Activated naive CD8-positive, alpha-beta T cell treated with anti-CD3 and anti-CD28 coated beads for 36 hours (primary cell): ENCODE measurements around the gene NRGN. TPM values are rescaled to one million over a fixed set of nuclear protein-coding genes. Genes with fewer than 3 reads are reported as not detected.

Experiments used
- DNase-seq: peaks from one replicate; pipeline ENCODE4 v3.0.0; 2021
- H3K27ac Mint-ChIP-seq: one replicate; pipeline ENCODE4 v1.8.0; 2022; ENCODE audit warnings: mild to moderate bottlenecking, moderate library complexity, mixed read lengths
- H3K27me3 Mint-ChIP-seq: one replicate; pipeline ENCODE4 v1.8.0; 2022; ENCODE audit warnings: mild to moderate bottlenecking, mixed read lengths
- H3K36me3 Mint-ChIP-seq: one replicate; pipeline ENCODE4 v1.8.0; 2021; ENCODE audit warnings: mild to moderate bottlenecking, mixed read lengths
- H3K4me1 Mint-ChIP-seq: one replicate; pipeline ENCODE4 v1.8.0; 2021; ENCODE audit warnings: mixed read lengths
- H3K4me3 Mint-ChIP-seq: one replicate; pipeline ENCODE4 v1.8.0; 2022; ENCODE audit warnings: mild to moderate bottlenecking, moderate library complexity, mixed read lengths
- H3K9me3 Mint-ChIP-seq: one replicate; pipeline ENCODE4 v1.8.0; 2022; ENCODE audit warnings: mixed read lengths
- total RNA-seq, 2 experiments: library from RNA; stranded (reverse); gene quantifications; one replicate each; pipeline ENCODE4 v1.2.3, GENCODE V29; 2021

NRGN gene
- total RNA-seq, 2 experiments from 2014 or later, result 7.8 to 8.1 TPM

DNA sequence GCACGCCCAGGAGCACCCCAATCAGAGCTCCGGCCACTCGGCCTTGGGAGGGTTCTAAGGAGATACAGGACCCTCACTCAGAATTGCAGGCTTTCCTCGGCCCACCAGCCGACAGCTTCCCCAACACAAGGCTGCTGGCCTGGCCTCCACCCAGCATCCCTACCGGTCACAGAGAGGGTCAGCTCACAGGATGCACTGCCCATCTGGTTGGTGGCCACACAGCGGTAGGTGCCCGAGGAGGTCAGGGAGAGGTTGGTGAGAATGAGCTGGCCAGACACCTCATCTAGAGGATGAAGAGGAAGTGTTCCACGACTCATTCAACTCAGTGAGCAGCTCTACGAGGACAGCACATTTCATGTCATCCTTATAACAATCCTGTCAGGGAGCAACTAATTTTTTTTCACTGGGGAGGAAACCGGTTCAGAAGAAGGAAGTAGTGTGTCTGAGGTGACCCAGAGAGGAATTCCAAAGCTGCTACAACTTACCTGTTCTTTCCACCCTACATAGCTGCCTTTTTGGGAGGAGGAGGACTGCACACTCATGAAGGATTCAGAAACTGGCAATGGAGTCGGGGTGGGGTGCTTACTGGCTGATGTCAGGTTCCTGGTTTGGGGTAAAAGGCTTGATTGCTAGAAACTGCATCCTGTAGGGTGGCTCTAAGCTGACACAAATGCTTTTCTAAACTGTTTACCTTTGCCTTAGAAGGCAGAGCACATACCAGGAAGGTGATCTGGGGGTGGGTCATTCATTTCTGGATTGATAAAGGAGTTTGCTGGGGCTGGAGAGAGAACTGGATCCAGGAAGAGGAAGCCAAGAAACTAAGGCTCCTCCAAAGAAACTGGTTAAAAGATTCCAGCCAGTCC lies 9.0 kb downstream of the NRGN start:
- H3K9me3 Mint-ChIP-seq, result no peaks in the 10 kb centered on the region
- H3K27me3 Mint-ChIP-seq, result no peaks in the 10 kb centered on the region
- H3K27ac Mint-ChIP-seq, result no peak overlapping the region
- H3K4me1 Mint-ChIP-seq, result peaks cover 9% of the 10 kb centered on the region
- no peak for DNase-seq
- no peak overlapping the region for H3K4me3 Mint-ChIP-seq
- no peaks in the 10 kb centered on the region for H3K36me3 Mint-ChIP-seq

DNA sequence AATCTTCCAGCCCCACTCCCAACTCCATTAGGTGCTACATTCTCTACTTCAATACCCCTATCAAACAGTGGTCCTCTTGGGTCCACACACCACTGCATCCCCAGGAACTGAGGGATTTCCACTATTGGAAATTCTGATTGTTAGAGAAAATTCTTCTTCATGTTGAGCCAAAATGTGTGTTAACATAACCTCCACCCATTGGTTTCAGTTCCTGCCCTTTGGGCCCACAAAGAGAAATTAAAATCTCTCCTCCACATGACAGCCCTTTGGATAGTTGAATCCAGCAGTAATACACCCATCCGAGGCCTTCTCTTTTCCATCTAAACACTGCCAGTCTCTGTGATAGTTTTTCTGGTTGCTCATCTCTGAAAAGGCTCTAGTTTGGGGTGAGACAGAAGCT lies 10.2 kb downstream of the NRGN start:
- no peak overlapping the region for H3K4me3 Mint-ChIP-seq
- H3K4me1 Mint-ChIP-seq, result peaks cover 9% of the 10 kb centered on the region
- no peak for DNase-seq
- H3K27me3 Mint-ChIP-seq, result no peaks in the 10 kb centered on the region
- H3K9me3 Mint-ChIP-seq, result no peaks in the 10 kb centered on the region
- H3K36me3 Mint-ChIP-seq, result peaks cover 3% of the 10 kb centered on the region
- no peak overlapping the region for H3K27ac Mint-ChIP-seq

- H3K4me3 Mint-ChIP-seq, result no peak overlapping the region
- H3K4me1 Mint-ChIP-seq, result peaks cover 8% of the 10 kb centered on the region
- no peaks in the 10 kb centered on the region for H3K9me3 Mint-ChIP-seq
- H3K27ac Mint-ChIP-seq, result no peak overlapping the region
- peaks cover 4% of the 10 kb centered on the region for H3K27me3 Mint-ChIP-seq
- H3K36me3 Mint-ChIP-seq, result peaks cover 3% of the 10 kb centered on the region
- no peak for DNase-seq
Observed at GRCh38 chr11:124751391-124751740, 11.6 kb downstream of the NRGN start.

GRCh38 chr11:124751741-124752470 lies 12.2 kb downstream of the NRGN start, which contains the start of gene VSIG2:
VSIG2 (minus strand) TSS chr11:124752255; CDS start chr11:124752137, 118 bp downstream.
- no peak for DNase-seq
- H3K27ac Mint-ChIP-seq, result peak within 1 kb of the TSS; percentile 78
- H3K36me3 Mint-ChIP-seq, result peaks cover 3% of the 10 kb centered on the region
- peaks cover 6% of the 10 kb centered on the region for H3K4me1 Mint-ChIP-seq
- no peaks in the 10 kb centered on the region for H3K9me3 Mint-ChIP-seq
- H3K27me3 Mint-ChIP-seq, result peaks cover 10% of the 10 kb centered on the region
- H3K4me3 Mint-ChIP-seq, result peak within 1 kb of the TSS; percentile 68

DNA sequence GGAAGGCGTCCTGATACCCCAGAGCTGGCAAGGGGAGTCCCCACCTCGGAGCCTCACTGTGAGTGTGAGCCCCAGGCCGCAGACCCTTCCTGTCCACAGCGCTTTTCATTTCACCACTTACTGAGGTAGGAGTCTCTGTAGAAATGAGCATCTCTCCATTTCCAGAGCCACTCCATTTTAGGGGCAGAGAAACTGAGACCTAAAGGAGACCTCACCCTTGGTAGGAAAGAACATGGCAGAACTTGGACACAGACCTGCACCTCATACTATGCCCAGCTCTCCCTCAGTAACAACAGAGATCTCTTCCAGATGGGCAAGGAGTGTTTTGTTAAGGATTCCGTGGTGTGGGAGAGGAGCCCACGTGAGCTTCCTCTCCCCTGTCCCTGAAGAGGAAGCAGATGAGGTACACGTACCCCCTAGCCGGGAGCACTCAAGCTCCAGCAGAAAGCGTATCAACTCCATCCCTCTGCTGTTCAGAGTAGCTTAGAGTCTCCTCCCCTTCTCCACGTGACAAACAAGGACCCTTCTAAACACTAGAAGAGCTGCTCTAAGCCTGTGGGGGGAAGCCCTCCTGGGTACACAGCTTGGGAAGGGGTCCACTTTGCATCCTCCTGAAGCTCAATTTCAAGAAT lies 12.8 kb downstream of the NRGN start:
- Mint-ChIP-seq H3K27ac (peak overlapping the region; percentile 78), H3K9me3 (no peaks in the 10 kb centered on the region), H3K4me3 (peak overlapping the region; percentile 68), H3K36me3 (peaks cover 3% of the 10 kb centered on the region), H3K4me1 (peaks cover 6% of the 10 kb centered on the region), H3K27me3 (peaks cover 17% of the 10 kb centered on the region)
- no peak for DNase-seq

DNA sequence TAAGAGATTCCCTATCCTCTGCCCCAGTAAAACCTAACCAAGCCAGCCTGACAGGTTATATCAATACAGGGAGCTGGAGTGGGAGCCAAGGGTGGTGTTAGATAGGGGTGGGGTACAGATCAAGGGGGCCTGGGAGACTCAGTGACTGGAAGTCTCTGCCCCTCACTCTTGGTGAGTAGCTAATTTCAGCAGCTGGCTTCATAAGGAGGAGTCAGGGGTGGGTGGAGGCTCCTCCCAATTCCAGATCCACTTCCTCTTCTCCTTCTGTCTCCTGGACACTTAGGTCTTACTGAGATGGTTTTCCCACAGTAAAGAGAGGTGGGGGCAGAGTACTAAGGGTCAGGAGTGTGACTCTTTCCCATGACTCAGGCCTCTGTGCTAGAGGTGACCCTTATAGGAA lies 13.5 kb downstream of the NRGN start:
- DNase-seq, result no peak
- Mint-ChIP-seq H3K27ac (no peak overlapping the region), H3K9me3 (no peaks in the 10 kb centered on the region), H3K36me3 (peaks cover 3% of the 10 kb centered on the region), H3K4me1 (peaks cover 7% of the 10 kb centered on the region), H3K27me3 (peaks cover 23% of the 10 kb centered on the region), H3K4me3 (no peak overlapping the region)

- no peak for DNase-seq
- H3K4me1 Mint-ChIP-seq, result peaks cover 11% of the 10 kb centered on the region
- H3K27me3 Mint-ChIP-seq, result peaks cover 27% of the 10 kb centered on the region
- no peaks in the 10 kb centered on the region for H3K9me3 Mint-ChIP-seq
- no peak overlapping the region for H3K27ac Mint-ChIP-seq
- no peak overlapping the region for H3K4me3 Mint-ChIP-seq
- H3K36me3 Mint-ChIP-seq, result peaks cover 3% of the 10 kb centered on the region
Observed at GRCh38 chr11:124753624-124754023, 13.9 kb downstream of the NRGN start.

- Mint-ChIP-seq H3K4me1 (peaks cover 13% of the 10 kb centered on the region), H3K27me3 (peaks cover 34% of the 10 kb centered on the region), H3K9me3 (no peaks in the 10 kb centered on the region), H3K27ac (no peak overlapping the region), H3K36me3 (peaks cover 3% of the 10 kb centered on the region), H3K4me3 (no peak overlapping the region)
- no peak for DNase-seq
Observed at GRCh38 chr11:124754309-124754708, 14.6 kb downstream of the NRGN start.

DNA sequence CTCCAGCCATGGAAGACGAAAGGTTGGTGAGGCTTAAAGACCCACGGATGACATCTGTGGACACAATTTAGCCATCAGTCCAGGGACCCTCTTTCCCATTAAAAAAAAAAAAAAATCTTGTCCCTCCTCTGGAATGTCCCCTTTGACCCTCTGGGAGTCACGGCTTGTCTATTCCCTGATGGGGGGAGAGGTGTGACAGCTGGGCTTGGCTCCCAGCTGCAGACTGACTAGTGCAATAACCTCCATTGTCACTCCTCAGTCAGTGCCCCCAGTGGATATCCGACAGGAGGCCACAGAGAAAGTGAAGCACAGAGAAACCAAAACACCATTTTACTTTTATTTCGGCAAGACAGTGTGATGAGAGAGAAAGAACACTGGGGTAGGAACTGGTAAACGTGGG lies 15.0 kb downstream of the NRGN start:
- no peaks in the 10 kb centered on the region for H3K9me3 Mint-ChIP-seq
- H3K27ac Mint-ChIP-seq, result no peak overlapping the region
- H3K4me1 Mint-ChIP-seq, result peaks cover 15% of the 10 kb centered on the region
- no peak overlapping the region for H3K4me3 Mint-ChIP-seq
- H3K27me3 Mint-ChIP-seq, result peaks cover 38% of the 10 kb centered on the region
- H3K36me3 Mint-ChIP-seq, result peaks cover 3% of the 10 kb centered on the region
- no peak for DNase-seq

DNA sequence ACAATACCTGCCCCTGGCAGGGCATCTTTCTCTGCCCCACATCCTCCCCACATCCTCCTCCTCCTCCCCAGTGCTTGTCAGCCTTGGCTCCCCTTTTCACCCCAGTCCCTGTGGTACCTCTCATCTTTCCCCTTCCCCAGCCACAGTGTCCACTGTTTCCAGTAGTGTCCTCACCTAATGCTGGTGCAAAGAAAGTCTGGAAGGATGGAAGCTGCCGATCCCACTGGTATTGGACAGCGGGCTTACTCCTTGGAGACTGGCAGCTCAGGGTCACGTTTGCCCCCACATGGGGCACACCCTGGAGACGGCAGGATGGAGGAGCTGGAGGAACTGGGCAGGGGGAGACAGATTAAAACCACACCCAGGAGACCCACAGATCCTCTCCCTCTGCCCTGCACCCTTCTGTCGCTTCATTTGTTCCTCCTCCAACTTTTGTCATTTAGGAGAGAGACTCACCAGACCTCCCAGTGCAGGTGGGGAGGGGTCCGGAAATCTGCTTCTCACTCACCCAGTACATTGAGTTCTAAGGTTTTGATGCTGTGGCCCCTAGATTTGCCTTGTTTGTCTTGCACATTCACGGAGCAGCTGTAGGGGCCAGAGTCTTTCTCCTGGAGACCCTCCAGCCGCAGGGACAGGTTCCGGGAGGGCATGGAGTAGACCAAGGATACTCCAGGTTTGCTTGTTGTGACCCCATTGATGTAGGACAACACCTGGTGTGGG lies 16.5 kb downstream of the NRGN start:
- DNase-seq, result no peak
- Mint-ChIP-seq H3K27ac (no peak overlapping the region), H3K4me3 (no peak overlapping the region), H3K4me1 (peaks cover 17% of the 10 kb centered on the region), H3K36me3 (peaks cover 3% of the 10 kb centered on the region), H3K27me3 (peaks cover 53% of the 10 kb centered on the region), H3K9me3 (no peaks in the 10 kb centered on the region)

GRCh38 chr11:124756753-124757227 lies 17.0 kb downstream of the NRGN start:
- H3K4me3 Mint-ChIP-seq, result no peak overlapping the region

DNA sequence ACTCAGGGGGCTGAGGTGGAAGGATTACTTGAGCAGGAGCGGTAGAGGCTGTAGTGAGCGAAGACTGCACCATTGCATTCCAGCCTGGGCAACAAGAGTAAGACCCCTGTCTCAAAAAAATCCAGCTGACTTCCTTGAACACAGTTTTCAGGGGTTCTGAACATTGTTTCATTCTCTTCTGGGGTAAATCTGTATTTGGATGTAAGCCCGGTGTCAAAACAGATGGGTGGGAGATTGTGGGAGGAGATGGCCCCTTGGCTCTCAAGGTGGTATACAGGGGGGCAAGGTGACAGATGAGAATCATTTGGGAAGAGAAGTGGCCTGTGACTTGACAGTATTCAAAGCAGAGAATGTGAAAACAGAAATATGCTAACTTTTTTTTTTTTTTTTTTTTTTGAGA lies 17.6 kb downstream of the NRGN start:
- Mint-ChIP-seq H3K27me3 (peaks cover 58% of the 10 kb centered on the region), H3K4me1 (peaks cover 24% of the 10 kb centered on the region), H3K36me3 (peaks cover 3% of the 10 kb centered on the region), H3K4me3 (no peak overlapping the region), H3K9me3 (no peaks in the 10 kb centered on the region), H3K27ac (no peak overlapping the region)
- no peak for DNase-seq

More at GRCh38 chr11:124756753-124757227, 17.0 kb downstream of the NRGN start:
- DNase-seq, result no peak
- H3K9me3 Mint-ChIP-seq, result no peaks in the 10 kb centered on the region
- H3K4me1 Mint-ChIP-seq, result peaks cover 23% of the 10 kb centered on the region
- H3K36me3 Mint-ChIP-seq, result peaks cover 3% of the 10 kb centered on the region
- H3K27me3 Mint-ChIP-seq, result peaks cover 58% of the 10 kb centered on the region
- no peak overlapping the region for H3K27ac Mint-ChIP-seq

GRCh38 chr11:124758355-124759265 lies 18.9 kb downstream of the NRGN start:
- H3K27ac Mint-ChIP-seq, result no peak overlapping the region
- H3K4me3 Mint-ChIP-seq, result peak overlapping the region; percentile 58
- peaks cover 58% of the 10 kb centered on the region for H3K27me3 Mint-ChIP-seq
- H3K36me3 Mint-ChIP-seq, result peaks cover 3% of the 10 kb centered on the region
- peaks cover 22% of the 10 kb centered on the region for H3K4me1 Mint-ChIP-seq
- H3K9me3 Mint-ChIP-seq, result no peaks in the 10 kb centered on the region
- peak; percentile 78 for DNase-seq
